ENCODE data around the gene IFNLR1.

- no peak for TF ChIP-seq POLR2AphosphoS5 (IDR thresholded peaks at IDR 0.05; ENCODE audit: low read depth, low read length)
- TF ChIP-seq TAF1 (IDR thresholded peaks at IDR 0.05; ENCODE audit: borderline replicate concordance, insufficient read depth, low read length): no peak
These were observed 8.0 kb upstream of the IFNLR1 start for GRCh38 chr1:24195136-24195535.

All from PFSK-1 (cell line).